Endothelial cell of hepatic sinusoid (primary cell): ENCODE results near the gene F7.

ENCODE experiments used
- in situ Hi-C: cut with HindIII; loops from 2 replicates; pipeline ENCODE4 v1.10.0; 2017; ENCODE audit warnings: low sequenced_read_pairs

The F7 gene

GRCh38 chr13:113115363-113116205, 10.0 kb downstream of the F7 start:
- in situ Hi-C loops = no loop called here

GRCh38 chr13:113116206-113116800, 10.7 kb downstream of the F7 start:
- in situ Hi-C loops = no loop called here

GRCh38 chr13:113116871-113117271, 11.3 kb downstream of the F7 start:
- in situ Hi-C loops = no loop called here

GRCh38 chr13:113117335-113117872, 11.8 kb downstream of the F7 start:
- in situ Hi-C loops = no loop called here

GRCh38 chr13:113117911-113118260, 12.3 kb downstream of the F7 start:
- in situ Hi-C loops = no loop called here

DNA sequence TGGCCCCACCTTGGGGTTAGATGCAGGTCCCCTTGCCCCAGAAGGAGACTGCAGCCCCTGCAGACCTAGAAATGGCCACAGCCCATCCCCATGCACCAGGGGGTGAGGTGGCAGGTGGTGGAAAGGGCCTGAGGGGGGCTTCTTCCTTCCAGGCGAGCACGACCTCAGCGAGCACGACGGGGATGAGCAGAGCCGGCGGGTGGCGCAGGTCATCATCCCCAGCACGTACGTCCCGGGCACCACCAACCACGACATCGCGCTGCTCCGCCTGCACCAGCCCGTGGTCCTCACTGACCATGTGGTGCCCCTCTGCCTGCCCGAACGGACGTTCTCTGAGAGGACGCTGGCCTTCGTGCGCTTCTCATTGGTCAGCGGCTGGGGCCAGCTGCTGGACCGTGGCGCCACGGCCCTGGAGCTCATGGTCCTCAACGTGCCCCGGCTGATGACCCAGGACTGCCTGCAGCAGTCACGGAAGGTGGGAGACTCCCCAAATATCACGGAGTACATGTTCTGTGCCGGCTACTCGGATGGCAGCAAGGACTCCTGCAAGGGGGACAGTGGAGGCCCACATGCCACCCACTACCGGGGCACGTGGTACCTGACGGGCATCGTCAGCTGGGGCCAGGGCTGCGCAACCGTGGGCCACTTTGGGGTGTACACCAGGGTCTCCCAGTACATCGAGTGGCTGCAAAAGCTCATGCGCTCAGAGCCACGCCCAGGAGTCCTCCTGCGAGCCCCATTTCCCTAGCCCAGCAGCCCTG, 12.8 kb downstream of the F7 start:
- in situ Hi-C loops = no loop called here

GRCh38 chr13:113119166-113119821, 13.7 kb downstream of the F7 start:
- in situ Hi-C loops = no loop called here

GRCh38 chr13:113119822-113120189, 14.2 kb downstream of the F7 start:
- in situ Hi-C loops = no loop called here

DNA sequence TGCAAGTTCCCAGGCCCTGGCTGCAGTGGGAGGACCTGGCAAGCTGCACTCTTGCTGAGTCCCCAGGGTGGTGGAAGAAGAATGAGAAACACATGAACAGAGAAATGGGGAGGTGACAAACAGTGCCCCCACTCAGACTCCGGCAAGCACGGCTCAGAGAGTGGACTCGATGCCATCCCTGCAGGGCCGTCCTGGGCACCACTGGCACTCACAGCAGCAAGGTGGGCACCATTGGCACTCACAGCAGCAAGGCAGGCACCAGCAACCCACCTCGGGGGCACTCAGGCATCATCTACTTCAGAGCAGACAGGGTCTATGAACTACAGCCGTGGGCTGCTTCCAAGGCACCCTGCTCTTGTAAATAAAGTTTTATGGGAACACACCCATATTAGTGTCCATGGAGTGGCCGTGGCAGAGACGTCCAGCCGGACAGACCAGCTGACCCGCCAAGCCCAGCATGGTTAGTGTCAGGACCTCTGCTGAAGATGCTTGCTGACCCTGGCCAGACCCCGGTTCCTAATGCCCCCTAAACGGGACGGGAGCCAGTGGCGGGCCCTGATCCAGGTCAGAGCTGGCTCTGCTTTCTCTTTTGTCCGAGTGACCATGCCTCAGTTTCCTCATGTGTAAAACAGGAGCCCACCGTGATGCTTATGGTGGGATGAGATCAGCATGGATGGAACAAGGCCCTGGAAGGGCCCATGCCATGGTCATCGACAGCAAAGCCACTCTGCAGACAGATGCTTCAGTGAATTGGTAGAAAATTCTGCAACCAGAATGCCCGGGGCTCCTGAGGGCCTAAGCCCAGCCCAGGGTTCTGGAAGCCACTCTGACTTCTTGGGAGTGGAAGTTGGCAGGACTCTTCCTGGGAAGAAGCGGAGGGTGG, 14.9 kb downstream of the F7 start:
- in situ Hi-C loops = no loop called here

DNA sequence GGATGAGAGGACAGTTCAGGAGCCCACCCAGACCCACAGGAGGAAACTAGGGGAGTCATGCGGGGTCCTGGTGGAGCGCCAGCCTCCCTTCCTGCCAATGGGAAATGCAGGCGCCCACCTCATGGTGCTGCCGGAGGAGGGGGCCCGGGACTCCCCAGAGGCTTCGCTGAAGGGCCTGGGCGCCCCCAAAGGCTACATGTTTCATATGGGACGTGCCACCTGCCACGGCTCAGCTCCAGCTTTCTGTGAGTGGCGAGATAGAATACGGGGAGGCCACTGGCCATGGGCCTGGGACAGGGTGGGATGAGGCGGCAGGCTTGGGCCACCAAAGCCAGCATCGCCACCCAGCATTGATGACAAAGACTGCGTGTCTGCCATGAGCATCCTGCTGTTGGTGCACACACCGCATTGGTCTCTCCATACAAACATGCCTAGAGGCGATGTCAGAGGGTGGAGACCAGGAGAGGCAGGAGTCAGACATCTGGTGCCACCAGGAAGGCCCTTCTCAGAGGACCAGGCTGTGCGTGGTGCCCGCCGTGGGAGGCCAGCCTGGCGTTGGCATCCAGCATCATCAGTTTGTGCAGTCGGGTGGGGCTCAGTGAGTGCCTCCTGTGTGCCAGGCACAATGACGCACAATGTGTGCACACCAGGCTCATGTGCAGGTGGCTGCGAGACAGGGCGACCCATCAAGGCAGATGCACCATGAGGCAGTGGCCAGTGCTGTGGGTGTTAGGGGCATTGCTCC, 15.8 kb downstream of the F7 start:
- in situ Hi-C loops = no loop called here

DNA sequence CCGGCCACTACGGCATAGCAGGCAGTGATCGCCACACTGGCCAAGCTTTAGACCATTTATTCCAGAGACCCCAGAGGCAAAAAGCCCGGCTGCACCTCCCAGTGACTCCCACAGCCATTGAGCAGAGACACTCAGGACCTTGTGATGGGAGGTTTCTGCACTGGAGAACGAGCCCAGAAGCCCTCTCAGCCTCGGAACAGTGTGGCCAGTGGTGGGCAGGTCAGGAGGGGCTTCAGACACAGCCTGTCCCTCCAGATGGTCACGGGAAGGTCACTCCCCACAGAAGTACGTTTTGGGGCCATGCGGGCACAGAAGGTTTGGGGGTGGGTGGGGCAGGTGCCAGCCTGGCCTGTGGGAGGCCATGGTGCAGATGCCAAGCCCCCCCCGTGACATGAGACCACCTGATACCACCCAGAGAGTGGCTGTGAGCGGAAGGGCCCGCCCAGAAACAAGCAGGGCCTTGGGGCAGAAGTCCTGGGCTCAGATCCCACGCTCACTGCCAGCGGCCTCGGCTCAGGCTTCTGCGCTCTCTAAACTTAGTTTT, 16.4 kb downstream of the F7 start:
- in situ Hi-C loops = no loop called here

GRCh38 chr13:113122550-113123225, 17.1 kb downstream of the F7 start, which contains the start of gene F10:
Gene F10 (plus strand): TSS chr13:113122799. CDS start chr13:113122856, 57 bp downstream.
- in situ Hi-C loops = no loop called here

GRCh38 chr13:113123226-113124201, 17.9 kb downstream of the F7 start:
- in situ Hi-C loops = no loop called here

DNA sequence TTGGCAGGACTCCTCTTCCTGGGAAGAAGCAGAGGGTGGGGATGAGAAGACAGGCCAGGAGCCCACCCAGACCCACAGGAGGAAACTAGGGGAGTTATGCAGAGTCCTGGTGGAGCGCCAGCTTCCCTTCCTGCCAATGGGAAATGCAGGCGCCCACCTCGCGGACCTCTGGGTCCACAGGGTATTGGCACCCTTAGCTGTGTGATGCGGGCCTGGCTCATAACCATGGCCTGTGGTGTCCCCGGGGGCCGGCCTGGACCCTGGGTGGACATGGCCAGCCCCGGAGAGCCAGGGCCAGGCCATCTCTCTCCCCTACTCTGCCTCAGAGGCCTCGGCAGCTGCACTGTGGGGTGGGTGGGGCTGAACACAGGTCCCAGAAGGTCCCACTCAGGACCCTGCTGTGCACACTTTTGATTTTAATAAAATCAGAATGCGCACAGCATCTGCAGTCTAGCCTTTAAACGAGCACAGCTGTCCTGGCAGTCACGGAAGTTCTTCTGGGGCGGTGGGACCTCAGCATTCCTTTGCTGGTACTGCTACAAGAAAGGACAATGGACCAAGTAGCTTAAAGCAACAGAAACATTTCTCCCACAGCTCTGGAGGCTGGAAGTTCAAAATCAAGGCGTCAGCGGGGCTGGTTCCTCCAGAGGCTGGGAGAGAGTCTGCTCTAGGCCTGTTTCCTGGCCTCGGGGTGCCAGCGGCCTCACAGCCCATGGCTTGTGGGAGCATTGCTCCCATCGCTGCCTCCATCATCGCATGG, 18.8 kb downstream of the F7 start:
- in situ Hi-C loops = no loop called here

DNA sequence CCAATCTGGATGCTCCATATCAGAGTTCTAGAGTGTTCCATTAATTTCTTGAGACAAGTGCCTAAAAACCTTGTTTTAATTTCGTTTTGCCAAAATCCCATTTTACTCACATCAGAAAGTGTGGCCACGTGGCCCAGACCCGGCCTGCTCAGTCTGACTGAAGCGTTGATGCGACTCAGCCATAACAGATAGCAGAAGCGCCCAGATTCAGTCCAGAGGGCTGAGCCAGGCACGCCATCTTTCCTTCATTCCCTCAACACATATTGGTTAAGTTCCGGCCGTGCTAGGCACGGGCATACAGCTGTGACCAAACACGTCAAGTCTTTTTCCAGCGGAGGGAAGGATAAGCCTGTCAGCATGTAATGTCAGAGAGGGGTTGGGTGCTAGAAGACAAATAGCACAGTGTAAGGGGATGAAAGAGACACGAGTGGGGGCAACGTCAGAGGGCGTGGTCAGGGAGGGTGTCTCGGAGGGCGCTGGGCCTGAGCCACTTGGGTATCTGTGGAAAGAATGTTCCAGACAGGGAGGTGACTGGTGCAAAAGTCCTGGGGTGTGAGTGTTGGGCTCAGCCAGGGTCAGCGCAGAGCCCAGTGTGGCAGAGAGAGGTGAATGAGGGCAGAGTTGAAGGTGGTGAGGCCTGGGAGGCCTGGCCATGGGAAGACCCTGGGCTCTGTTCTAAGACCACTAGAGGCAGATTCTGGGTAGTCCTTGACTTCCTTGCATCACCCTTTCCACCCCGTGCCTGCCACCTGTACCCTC, 20.1 kb downstream of the F7 start:
- in situ Hi-C loops = no loop called here
